Measurements from ENCODE around the gene PPP2R2C. TPM values are rescaled to one million over a fixed set of nuclear protein-coding genes. Genes with fewer than 3 reads are reported as not detected.
A peak's percentile ranks its signal among the peaks of the same experiment; 100 is the strongest.

Gene PPP2R2C
- total RNA-seq, 1 donor from 2014 or later, result 2.2 TPM

- Histone ChIP-seq H3K36me3 (peaks cover 3 to 24% of the 10 kb centered on the region in 2 donors), H3K27me3 (no peaks in the 10 kb centered on the region), H3K27ac (peak overlapping the region; percentile 64 to 73), H3K4me3 (peak overlapping the region in 1 of 2 donors; percentile 21), H3K4me1 (peaks cover 28 to 74% of the 10 kb centered on the region in 2 donors), H3K9me3 (no peaks in the 10 kb centered on the region)
- TF ChIP-seq, protein P1, sequence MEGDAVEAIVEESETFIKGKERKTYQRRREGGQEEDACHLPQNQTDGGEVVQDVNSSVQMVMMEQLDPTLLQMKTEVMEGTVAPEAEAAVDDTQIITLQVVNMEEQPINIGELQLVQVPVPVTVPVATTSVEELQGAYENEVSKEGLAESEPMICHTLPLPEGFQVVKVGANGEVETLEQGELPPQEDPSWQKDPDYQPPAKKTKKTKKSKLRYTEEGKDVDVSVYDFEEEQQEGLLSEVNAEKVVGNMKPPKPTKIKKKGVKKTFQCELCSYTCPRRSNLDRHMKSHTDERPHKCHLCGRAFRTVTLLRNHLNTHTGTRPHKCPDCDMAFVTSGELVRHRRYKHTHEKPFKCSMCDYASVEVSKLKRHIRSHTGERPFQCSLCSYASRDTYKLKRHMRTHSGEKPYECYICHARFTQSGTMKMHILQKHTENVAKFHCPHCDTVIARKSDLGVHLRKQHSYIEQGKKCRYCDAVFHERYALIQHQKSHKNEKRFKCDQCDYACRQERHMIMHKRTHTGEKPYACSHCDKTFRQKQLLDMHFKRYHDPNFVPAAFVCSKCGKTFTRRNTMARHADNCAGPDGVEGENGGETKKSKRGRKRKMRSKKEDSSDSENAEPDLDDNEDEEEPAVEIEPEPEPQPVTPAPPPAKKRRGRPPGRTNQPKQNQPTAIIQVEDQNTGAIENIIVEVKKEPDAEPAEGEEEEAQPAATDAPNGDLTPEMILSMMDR (IDR thresholded peaks at IDR 0.05), result no peak
- intact Hi-C loops (cut with DNase I), result loop anchor here (10.0 kb wide), 2 partner anchors 299 to 1281 kb away; partner anchors contain the start of gene MAN2B2
- DNase-seq (ENCODE audit: low spot score in 2 of 2), result no peak
Observed at GRCh38 chr4:6275898-6276806, 196.3 kb downstream of the PPP2R2C start.

- H3K27me3 ChIP-seq, result no peaks in the 10 kb centered on the region
- TF ChIP-seq, protein P1 (IDR thresholded peaks at IDR 0.05), result no peak
- intact Hi-C loops (cut with DNase I), result loop anchor here (10.0 kb wide), 2 partner anchors 299 to 1281 kb away; partner anchors contain the start of gene MAN2B2
- H3K36me3 ChIP-seq, result peaks cover 3 to 21% of the 10 kb centered on the region in 2 donors
- DNase-seq (ENCODE audit: low spot score in 2 of 2), result no peak
- H3K4me3 ChIP-seq, result no peak overlapping the region
- peak overlapping the region in 1 of 2 donors; percentile 87 for H3K27ac ChIP-seq
- H3K9me3 ChIP-seq, result no peaks in the 10 kb centered on the region
- H3K4me1 ChIP-seq, result peaks cover 30 to 75% of the 10 kb centered on the region in 2 donors
Observed at GRCh38 chr4:6275351-6275750, 197.1 kb downstream of the PPP2R2C start.

- no peak for DNase-seq (ENCODE audit: low spot score in 2 of 2)
- peak overlapping the region; percentile 3 to 82 for H3K4me3 ChIP-seq
- H3K36me3 ChIP-seq, result peaks cover 3 to 6% of the 10 kb centered on the region in 2 donors
- peak overlapping the region; percentile 83 to 87 for H3K27ac ChIP-seq
- peaks cover 28 to 72% of the 10 kb centered on the region in 2 donors for H3K4me1 ChIP-seq
- H3K27me3 ChIP-seq, result no peaks in the 10 kb centered on the region
- no peaks in the 10 kb centered on the region for H3K9me3 ChIP-seq
- TF ChIP-seq, protein P1 (IDR thresholded peaks at IDR 0.05), result no peak
- intact Hi-C loops (cut with DNase I), result loop anchor here (2.0 to 10.0 kb wide), 4 partner anchors 301 to 1279 kb away; partner anchors contain the start of genes MAN2B2 and TADA2B
Observed at GRCh38 chr4:6273661-6273990, 198.8 kb downstream of the PPP2R2C start.

DNA sequence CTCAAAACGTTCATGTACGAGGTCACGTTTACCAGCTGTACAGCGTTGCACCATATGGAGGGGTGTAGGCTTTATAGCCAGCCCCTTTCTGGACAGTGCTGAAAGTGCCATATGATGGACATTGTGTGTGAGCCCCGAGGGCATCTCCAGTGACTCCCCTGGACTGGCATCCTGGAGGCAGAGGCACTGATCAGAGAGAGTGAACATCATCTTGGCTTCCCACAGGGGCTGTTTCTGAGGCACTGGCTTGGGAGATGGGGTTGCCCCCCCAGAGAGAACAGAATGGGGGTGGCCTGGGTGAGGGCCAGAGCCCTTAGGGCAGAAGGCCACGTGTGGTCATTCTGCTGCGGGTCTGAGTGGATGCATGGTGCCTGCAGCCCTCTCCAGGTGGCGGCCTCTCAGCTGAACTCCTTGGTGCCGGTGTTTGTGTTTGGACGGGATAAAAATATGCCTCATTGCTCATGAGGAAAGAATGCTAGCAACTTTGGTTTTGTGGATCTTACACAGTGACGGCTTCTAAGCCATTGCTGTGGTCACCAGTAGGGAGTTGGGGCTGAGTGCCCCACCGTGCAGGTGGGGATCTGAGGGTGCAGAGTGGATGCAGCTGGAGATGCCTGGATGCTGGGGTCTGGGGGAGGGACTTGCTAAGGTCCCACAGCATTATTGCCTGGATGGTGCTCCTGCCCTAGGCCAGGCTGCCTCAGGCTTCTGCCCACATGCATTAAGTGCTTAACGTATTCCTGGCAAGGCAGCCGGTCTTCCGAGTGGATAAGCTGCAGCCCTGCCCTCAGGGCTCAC is 199.4 kb downstream of the PPP2R2C start:
- peaks cover 3 to 4% of the 10 kb centered on the region in 2 donors for H3K36me3 ChIP-seq
- DNase-seq (ENCODE audit: low spot score in 2 of 2), result peak in 1 of 2 donors; percentile 75
- TF ChIP-seq, protein P1 (IDR thresholded peaks at IDR 0.05), result no peak
- H3K27ac ChIP-seq, result peak overlapping the region; percentile 87
- H3K27me3 ChIP-seq, result no peaks in the 10 kb centered on the region
- peaks cover 25 to 67% of the 10 kb centered on the region in 2 donors for H3K4me1 ChIP-seq
- H3K4me3 ChIP-seq, result peak overlapping the region; percentile 33 to 82
- intact Hi-C loops (cut with DNase I), result loop anchor here (2.0 to 10.0 kb wide), 4 partner anchors 302 to 1278 kb away; partner anchors contain the start of genes MAN2B2 and TADA2B
- no peaks in the 10 kb centered on the region for H3K9me3 ChIP-seq

DNA sequence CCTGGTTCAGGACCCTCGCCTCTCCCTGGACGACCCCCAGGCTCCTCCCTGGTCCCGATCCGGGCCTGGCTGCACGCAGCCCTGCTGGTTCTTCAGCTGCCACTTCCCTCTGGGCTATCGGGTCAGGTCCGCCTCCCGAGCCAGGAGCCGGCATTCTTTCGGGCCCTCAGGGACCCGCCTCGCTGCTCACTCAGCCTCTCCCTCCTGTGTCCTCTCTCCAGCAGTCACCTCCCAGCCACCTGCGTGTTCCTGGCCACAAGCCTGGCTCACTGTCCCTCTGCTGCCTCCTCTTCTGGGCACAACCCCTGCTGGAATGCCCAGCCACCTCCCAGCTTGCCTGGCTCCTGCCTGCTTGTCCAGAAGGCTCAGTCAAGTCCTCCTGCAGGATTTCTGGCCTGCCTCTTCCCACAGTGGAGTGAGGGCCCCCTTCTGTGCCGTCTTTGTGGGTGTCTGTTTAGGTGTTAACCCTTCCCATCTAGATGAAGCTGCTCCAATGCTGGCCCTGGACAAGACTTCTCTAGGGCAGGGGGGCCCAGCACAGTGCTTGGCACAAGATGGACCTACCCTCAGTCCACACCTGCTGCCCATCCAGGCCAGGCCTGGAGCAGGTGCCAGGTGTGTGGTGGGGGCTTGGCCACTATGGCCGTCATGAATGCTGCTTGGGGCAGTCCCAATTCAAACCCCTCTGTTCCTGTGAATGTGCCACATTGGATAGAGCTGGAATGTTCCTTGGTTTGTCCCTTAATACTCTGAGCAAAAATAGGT is 200.5 kb downstream of the PPP2R2C start:
- intact Hi-C loops (cut with DNase I), result loop anchor here (2.0 to 10.0 kb wide), 4 partner anchors 303 to 1277 kb away; partner anchors contain the start of genes MAN2B2 and TADA2B
- Histone ChIP-seq H3K27ac (peak overlapping the region; percentile 87), H3K9me3 (no peaks in the 10 kb centered on the region), H3K4me1 (peaks cover 25 to 56% of the 10 kb centered on the region in 2 donors), H3K27me3 (no peaks in the 10 kb centered on the region), H3K4me3 (peak overlapping the region; percentile 82 to 95), H3K36me3 (no peaks in the 10 kb centered on the region)
- DNase-seq (ENCODE audit: low spot score in 2 of 2), result peak in 1 of 2 donors; percentile 79
- TF ChIP-seq, protein P1 (IDR thresholded peaks at IDR 0.05), result no peak

Measured in ascending aorta (tissue), 2 donors.